Measurements from ENCODE around the gene UBE2E1.

UBE2E1 gene

DNA sequence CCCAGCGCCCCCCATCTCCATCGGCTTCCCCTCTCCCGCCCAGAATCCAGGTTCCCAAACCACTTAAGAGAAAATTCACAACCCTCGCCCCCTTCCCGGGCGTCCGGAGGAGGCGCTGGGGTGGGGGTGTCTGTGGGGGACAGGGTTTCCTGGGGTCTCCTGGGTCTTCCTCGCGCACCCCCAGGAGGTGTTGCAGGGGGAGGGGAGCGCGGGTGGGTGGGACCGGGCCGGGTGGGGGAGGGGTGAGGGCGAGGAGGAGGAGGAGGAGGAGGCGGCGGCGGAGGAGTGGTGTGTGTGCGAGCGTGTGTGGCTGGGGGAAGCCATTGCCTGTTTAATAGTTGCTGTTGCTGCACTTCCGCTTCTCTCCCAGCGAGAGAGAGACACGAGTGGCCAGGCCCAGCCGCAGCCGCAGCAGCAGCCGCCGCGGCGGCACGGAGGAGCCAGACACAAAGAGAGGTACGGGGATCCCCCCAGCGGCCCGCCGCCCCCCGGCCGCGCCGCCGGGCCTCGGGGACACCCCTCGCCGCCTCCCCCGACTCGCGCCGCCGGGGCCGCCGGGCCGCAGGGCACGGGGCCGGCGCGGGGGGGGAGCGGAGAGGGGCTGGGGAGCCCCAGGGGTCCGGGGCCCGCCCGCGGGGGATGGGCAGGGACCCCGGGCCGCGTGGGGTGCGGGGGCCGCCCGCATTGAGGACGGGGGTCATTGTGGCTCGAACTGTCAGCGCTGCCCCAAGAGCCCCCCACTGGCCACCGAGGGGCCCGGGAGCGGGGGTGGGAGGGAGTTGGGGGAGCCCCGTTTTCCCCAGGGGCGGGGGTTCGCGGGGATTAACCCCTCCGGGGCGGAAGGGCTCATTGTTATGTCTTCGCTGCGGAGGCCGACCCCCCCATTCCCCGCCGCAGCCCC, at the start of gene UBE2E1:
TSS of gene UBE2E1 (plus strand) at position 323 of the 901 bp plus-strand sequence. CDS start 1,315 bp downstream, outside the sequence.
- peak within 1 kb of the TSS; percentile 96 for H3K4me3 ChIP-seq (ENCODE audit: low read depth, low read length)

DNA sequence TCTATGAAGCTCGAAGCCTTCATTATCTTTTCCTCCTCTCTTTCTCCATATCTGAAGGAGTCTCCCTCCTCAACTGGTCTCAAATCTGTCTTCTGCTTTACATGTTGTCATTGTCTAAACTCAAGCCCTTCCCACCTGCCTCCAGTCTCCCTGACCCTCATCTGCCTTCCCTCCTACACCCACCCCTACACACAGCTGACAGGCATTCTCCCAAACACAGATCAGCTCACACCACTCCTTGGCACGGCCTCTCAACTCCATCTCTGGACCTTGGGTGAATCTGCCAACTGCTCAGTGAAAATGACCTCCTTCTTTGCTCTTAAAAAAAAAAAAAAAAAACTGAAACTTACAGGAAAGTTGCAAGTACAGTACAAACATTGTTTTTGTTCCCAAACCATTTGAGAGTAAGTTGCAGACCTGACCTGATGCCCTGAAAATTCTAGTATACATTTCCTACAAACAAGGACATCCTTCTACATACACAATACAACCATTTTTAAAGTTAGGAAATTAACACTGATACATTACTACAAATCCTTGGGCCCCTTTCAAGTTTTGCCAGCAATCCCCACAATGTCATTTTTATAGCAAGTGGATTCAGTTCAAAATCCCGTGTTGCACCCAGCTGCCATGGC, 49.4 kb upstream of the UBE2E1 start:
- no peaks in the 10 kb centered on the region for H3K79me2 ChIP-seq (ENCODE audit: control insufficient read depth, insufficient read depth, low read length, unreplicated experiment)
- no peaks in the 10 kb centered on the region for H3K36me3 ChIP-seq (ENCODE audit: insufficient read depth, low read length)
- no peak overlapping the region for H3K4me3 ChIP-seq (ENCODE audit: low read depth, low read length)
- H2AFZ ChIP-seq (ENCODE audit: low read length, unreplicated experiment), result no peak overlapping the region
- no peak overlapping the region for H3K27ac ChIP-seq (ENCODE audit: low read depth, low read length)
- peaks cover 6% of the 10 kb centered on the region for H3K4me1 ChIP-seq (ENCODE audit: control insufficient read depth, insufficient read depth, low read length, unreplicated experiment)
- no peaks in the 10 kb centered on the region for H3K27me3 ChIP-seq (ENCODE audit: insufficient read depth, low read length)

More for the DNA sequence above, at the start of gene UBE2E1:
- Histone ChIP-seq H3K4me1 (ENCODE audit: control insufficient read depth, insufficient read depth, low read length, unreplicated experiment) (peaks cover 31% of the 10 kb centered on the region), H3K79me2 (ENCODE audit: control insufficient read depth, insufficient read depth, low read length, unreplicated experiment) (peaks cover 45% of the 10 kb centered on the region), H3K27ac (ENCODE audit: low read depth, low read length) (peak within 1 kb of the TSS; percentile 19; the same call in 1 of the 2 replicates), H3K27me3 (ENCODE audit: insufficient read depth, low read length) (no peaks in the 10 kb centered on the region), H2AFZ (ENCODE audit: low read length, unreplicated experiment) (peak within 1 kb of the TSS; percentile 77), H3K36me3 (ENCODE audit: insufficient read depth, low read length) (0 out of 2 replicates have a peak, but pooled peaks cover 5% of the 10 kb centered on the region)

DNA sequence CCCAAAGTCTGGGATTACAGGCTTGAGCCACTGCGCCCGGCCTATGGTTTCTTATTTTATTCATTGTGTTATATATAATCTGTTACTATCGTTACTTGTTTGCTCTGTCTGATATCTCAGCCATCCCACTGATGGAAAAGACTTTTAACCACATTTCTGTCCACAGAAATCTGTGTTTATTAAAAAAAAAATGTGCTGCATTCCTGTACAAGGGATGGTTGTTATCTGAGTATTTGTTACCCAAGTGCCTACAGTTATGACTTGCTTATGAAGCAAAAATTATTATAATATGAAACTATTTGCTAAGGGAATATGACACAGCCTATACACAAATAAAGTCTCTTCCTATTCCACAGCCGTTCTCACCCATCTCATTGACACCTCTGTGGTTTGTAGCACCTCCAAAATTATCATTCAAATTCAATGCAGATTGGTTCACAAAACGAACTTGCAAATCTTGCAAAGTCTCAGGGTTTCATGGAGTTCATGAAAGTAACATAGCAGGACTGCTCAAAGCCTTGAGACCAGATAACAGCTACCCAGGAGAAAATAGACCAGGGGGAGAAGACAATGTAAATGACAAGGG, 47.4 kb upstream of the UBE2E1 start:
- Histone ChIP-seq H3K79me2 (ENCODE audit: control insufficient read depth, insufficient read depth, low read length, unreplicated experiment) (no peaks in the 10 kb centered on the region), H2AFZ (ENCODE audit: low read length, unreplicated experiment) (no peak overlapping the region), H3K4me3 (ENCODE audit: low read depth, low read length) (no peak overlapping the region), H3K27ac (ENCODE audit: low read depth, low read length) (no peak overlapping the region), H3K36me3 (ENCODE audit: insufficient read depth, low read length) (no peaks in the 10 kb centered on the region), H3K27me3 (ENCODE audit: insufficient read depth, low read length) (no peaks in the 10 kb centered on the region), H3K4me1 (ENCODE audit: control insufficient read depth, insufficient read depth, low read length, unreplicated experiment) (peaks cover 10% of the 10 kb centered on the region)

DNA sequence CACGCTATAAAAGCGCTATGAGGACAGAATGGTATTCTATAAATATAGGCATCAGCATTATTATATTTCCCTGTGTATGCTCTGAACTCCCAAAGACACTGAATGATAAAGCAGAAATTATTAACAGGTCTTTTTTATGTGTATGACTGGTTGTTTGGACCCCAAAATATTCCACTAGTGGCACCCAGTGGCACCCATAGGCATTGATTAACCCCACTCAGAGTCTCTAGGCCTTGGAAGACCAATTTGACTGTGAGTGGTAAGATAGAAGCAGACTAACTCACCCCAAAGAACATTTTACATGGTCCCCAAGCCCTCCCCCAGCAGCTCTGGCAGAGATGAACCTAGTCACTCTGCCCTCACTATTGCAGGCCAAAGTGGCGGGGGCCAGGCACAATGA, 45.4 kb upstream of the UBE2E1 start:
- no peak overlapping the region for H3K4me3 ChIP-seq (ENCODE audit: low read depth, low read length)
- H3K4me1 ChIP-seq (ENCODE audit: control insufficient read depth, insufficient read depth, low read length, unreplicated experiment), result peaks cover 11% of the 10 kb centered on the region
- no peak overlapping the region for H3K27ac ChIP-seq (ENCODE audit: low read depth, low read length)
- H3K36me3 ChIP-seq (ENCODE audit: insufficient read depth, low read length), result no peaks in the 10 kb centered on the region
- H3K27me3 ChIP-seq (ENCODE audit: insufficient read depth, low read length), result no peaks in the 10 kb centered on the region
- H3K79me2 ChIP-seq (ENCODE audit: control insufficient read depth, insufficient read depth, low read length, unreplicated experiment), result no peaks in the 10 kb centered on the region
- H2AFZ ChIP-seq (ENCODE audit: low read length, unreplicated experiment), result no peak overlapping the region

DNA sequence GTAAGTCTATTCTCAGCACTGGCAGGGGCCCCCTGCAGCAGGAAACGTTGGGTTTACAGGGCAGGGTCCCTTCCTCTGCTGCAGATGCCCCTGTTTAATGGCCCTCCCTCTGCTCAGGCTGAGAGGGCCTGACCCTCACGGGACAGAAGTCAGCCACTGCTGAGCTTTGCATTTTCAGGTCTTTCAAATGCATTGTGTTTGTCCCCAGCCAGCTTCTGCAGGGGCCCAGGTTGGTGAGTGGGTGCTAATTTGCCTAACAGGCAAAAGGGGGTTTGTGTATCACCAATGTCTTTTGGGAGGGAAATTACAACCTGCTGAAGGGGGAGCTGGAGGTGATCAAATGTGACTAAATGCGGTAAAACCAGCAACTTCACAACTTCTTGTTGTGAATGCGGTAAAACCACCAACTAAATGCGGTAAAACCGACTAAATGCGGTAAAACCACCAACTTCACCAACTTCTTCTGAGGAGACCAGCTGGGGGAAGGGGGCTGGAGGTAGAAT, 44.8 kb upstream of the UBE2E1 start:
- Histone ChIP-seq H3K79me2 (ENCODE audit: control insufficient read depth, insufficient read depth, low read length, unreplicated experiment) (no peaks in the 10 kb centered on the region), H3K27me3 (ENCODE audit: insufficient read depth, low read length) (no peaks in the 10 kb centered on the region), H3K4me1 (ENCODE audit: control insufficient read depth, insufficient read depth, low read length, unreplicated experiment) (peaks cover 11% of the 10 kb centered on the region), H3K4me3 (ENCODE audit: low read depth, low read length) (no peak overlapping the region), H2AFZ (ENCODE audit: low read length, unreplicated experiment) (peak overlapping the region; percentile 39), H3K36me3 (ENCODE audit: insufficient read depth, low read length) (no peaks in the 10 kb centered on the region), H3K27ac (ENCODE audit: low read depth, low read length) (no peak overlapping the region)

DNA sequence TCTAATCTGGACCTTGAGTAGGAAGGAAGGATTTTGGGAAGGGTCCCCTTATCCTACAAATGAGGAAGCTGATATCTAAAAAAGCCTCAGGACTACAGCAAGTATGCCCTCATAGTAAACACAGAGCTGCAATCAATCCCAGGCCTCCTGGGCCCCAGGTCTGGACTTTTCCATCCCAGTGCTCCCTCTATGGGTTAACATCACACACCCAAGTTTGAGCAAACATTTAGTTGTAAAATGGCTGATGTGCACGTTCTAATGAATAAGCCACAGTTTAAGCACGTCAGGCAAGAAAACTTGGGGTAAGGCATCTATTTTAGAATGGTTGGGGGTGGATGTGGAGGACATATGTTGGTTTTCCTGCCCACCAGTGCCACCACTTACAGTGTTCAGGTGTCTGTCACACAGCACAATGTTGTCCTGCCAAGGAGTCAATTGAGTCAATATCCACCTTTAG, 44.3 kb upstream of the UBE2E1 start:
- Histone ChIP-seq H3K27me3 (ENCODE audit: insufficient read depth, low read length) (no peaks in the 10 kb centered on the region), H3K27ac (ENCODE audit: low read depth, low read length) (no peak overlapping the region), H3K36me3 (ENCODE audit: insufficient read depth, low read length) (no peaks in the 10 kb centered on the region), H3K4me1 (ENCODE audit: control insufficient read depth, insufficient read depth, low read length, unreplicated experiment) (peaks cover 11% of the 10 kb centered on the region), H2AFZ (ENCODE audit: low read length, unreplicated experiment) (peak overlapping the region; percentile 39), H3K4me3 (ENCODE audit: low read depth, low read length) (no peak overlapping the region), H3K79me2 (ENCODE audit: control insufficient read depth, insufficient read depth, low read length, unreplicated experiment) (no peaks in the 10 kb centered on the region)

DNA sequence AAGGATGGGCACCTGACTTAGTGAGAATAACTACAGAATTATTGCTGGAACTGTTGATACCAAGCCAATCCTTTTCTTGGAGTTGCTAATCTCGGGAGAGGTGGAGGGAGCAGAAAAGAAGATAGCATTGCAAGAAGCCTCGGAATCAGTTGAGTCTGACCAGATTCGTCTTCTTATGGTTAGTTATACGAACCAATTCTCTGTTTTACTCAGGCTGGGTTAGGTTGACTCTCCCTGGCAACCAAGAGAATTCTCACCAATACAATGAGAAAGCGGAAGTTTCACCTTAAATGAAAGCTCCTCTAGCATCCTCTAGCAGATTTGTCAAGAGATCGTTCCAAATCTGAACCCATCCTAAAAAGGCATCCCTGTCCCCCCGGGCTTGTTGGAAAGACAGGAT, 43.5 kb upstream of the UBE2E1 start:
- H3K79me2 ChIP-seq (ENCODE audit: control insufficient read depth, insufficient read depth, low read length, unreplicated experiment), result no peaks in the 10 kb centered on the region
- no peaks in the 10 kb centered on the region for H3K27me3 ChIP-seq (ENCODE audit: insufficient read depth, low read length)
- no peak overlapping the region for H3K27ac ChIP-seq (ENCODE audit: low read depth, low read length)
- H2AFZ ChIP-seq (ENCODE audit: low read length, unreplicated experiment), result peak overlapping the region; percentile 95
- H3K4me1 ChIP-seq (ENCODE audit: control insufficient read depth, insufficient read depth, low read length, unreplicated experiment), result peaks cover 11% of the 10 kb centered on the region
- H3K36me3 ChIP-seq (ENCODE audit: insufficient read depth, low read length), result no peaks in the 10 kb centered on the region
- no peak overlapping the region for H3K4me3 ChIP-seq (ENCODE audit: low read depth, low read length)

DNA sequence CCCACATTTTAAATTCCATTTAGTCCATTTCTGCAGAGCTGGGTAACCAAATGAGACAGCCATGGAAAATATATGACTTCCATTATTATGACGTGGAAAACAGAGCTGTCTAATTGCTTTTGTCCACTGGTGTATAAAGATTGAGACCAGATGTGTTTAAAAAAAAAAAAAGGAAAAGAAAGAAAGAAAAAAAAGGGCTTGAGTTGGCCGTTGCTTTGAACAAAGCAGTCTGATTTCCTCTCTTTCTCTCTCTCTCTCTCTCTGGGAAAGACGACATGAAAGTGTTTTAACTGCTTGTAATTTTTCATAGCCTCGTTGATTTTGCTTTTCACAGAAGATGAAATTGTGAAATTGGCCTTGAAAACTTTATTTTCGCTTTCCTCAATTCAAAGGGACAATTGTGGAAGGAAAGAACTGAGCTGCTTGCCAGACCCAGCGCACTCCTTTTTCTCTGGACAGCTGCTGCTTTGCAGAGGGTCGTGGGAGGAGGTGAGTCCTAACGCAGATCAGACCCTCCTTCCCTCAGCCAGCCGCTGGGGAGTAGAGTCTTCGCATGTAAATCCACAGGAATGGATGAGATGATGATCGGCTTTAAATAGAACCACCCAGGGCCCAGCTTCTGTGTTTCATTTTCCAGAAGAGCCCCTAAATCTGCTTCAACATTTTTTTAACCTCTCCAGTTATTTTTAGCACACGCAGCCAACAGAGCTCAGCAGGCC, 42.8 kb upstream of the UBE2E1 start:
- peak overlapping the region; percentile 74 for H3K4me3 ChIP-seq (ENCODE audit: low read depth, low read length)
- peak overlapping the region; percentile 95 for H2AFZ ChIP-seq (ENCODE audit: low read length, unreplicated experiment)
- H3K36me3 ChIP-seq (ENCODE audit: insufficient read depth, low read length), result no peaks in the 10 kb centered on the region
- no peaks in the 10 kb centered on the region for H3K79me2 ChIP-seq (ENCODE audit: control insufficient read depth, insufficient read depth, low read length, unreplicated experiment)
- H3K4me1 ChIP-seq (ENCODE audit: control insufficient read depth, insufficient read depth, low read length, unreplicated experiment), result peaks cover 11% of the 10 kb centered on the region
- H3K27ac ChIP-seq (ENCODE audit: low read depth, low read length), result no peak overlapping the region
- H3K27me3 ChIP-seq (ENCODE audit: insufficient read depth, low read length), result no peaks in the 10 kb centered on the region

DNA sequence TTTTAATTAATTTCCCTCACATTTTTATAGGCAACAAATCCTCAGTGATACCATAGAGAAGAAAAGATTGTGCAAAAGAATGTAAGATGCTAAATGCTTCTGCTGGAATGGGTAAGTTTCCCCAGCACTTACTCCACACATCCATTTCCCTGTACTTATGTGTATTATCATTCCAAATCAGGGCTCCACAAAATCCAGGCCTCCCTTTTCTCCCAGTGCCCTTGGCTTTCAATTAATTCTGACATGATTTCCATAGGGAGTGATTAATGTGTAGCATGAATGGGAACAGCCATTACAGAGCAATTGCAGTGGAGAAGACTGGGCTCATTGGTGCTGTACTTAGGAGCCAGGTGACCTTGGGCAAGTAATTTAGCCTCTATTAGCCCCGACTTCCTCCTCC, 41.3 kb upstream of the UBE2E1 start:
- no peaks in the 10 kb centered on the region for H3K79me2 ChIP-seq (ENCODE audit: control insufficient read depth, insufficient read depth, low read length, unreplicated experiment)
- H2AFZ ChIP-seq (ENCODE audit: low read length, unreplicated experiment), result no peak overlapping the region
- H3K4me3 ChIP-seq (ENCODE audit: low read depth, low read length), result no peak overlapping the region
- H3K36me3 ChIP-seq (ENCODE audit: insufficient read depth, low read length), result no peaks in the 10 kb centered on the region
- H3K27ac ChIP-seq (ENCODE audit: low read depth, low read length), result no peak overlapping the region
- peaks cover 11% of the 10 kb centered on the region for H3K4me1 ChIP-seq (ENCODE audit: control insufficient read depth, insufficient read depth, low read length, unreplicated experiment)
- H3K27me3 ChIP-seq (ENCODE audit: insufficient read depth, low read length), result no peaks in the 10 kb centered on the region

DNA sequence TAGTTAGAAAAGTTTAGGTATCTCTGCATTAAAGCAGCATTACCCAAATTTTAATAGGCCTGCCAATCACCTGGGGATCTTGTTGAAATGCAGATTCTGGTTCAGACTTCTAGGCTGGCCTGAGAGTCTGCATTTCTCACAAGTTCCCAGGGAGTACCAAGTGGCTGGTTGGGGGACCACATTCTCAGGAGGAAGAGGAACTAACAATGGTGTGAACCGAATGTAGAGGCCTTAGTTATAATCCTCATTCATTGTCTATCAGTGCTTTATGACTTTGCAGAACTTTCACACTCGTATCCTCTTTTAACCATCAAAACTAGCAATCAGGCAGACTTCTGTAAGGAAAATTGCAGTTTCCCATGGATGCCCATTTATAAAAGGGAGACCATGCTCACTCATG, 38.2 kb upstream of the UBE2E1 start:
- Histone ChIP-seq H2AFZ (ENCODE audit: low read length, unreplicated experiment) (no peak overlapping the region), H3K4me1 (ENCODE audit: control insufficient read depth, insufficient read depth, low read length, unreplicated experiment) (peaks cover 9% of the 10 kb centered on the region), H3K79me2 (ENCODE audit: control insufficient read depth, insufficient read depth, low read length, unreplicated experiment) (no peaks in the 10 kb centered on the region), H3K36me3 (ENCODE audit: insufficient read depth, low read length) (no peaks in the 10 kb centered on the region), H3K27ac (ENCODE audit: low read depth, low read length) (no peak overlapping the region), H3K27me3 (ENCODE audit: insufficient read depth, low read length) (no peaks in the 10 kb centered on the region), H3K4me3 (ENCODE audit: low read depth, low read length) (no peak overlapping the region)

Data from ACC112 (cell line).